ENCODE measurements around the gene HDAC4.

- TF ChIP-seq CTCF (conservative IDR thresholded peaks at IDR 0.05) (no peak), EZH2 (IDR thresholded peaks at IDR 0.05; ENCODE audit: low read depth) (no peak)
Measured at GRCh38 chr2:239211396-239212094, 189.3 kb downstream of the HDAC4 start.
